Epithelial cell of proximal tubule (primary cell): ENCODE results near the gene ATF6B. TPM values are rescaled to one million over a fixed set of nuclear protein-coding genes. Genes with fewer than 3 reads are reported as not detected.

Experiments
- DNase-seq: peaks from one replicate; pipeline ENCODE4 v3.0.0-alpha.2; 2011; ENCODE audit warnings: low read depth
- H3K4me3 ChIP-seq: 2 replicates; pipeline ENCODE4 v1.5.1; 2011; ENCODE audit warnings: low read depth, mild to moderate bottlenecking, low read length
- total RNA-seq: library from RNA; depleted of rRNA; stranded (reverse); fragments of >200 nt; gene quantifications from 2 replicates; pipeline ENCODE4 v1.2.3, GENCODE V29; 2015
- TF ChIP-seq, protein P1 (sequence below): conservative IDR thresholded peaks from 2 replicates; pipeline ENCODE4 v1.5.1; 2012; ENCODE audit warnings: low read depth, mild to moderate bottlenecking, low read length

ATF6B gene
- total RNA-seq, 1 donor from 2014 or later = 23.2 TPM

DNA sequence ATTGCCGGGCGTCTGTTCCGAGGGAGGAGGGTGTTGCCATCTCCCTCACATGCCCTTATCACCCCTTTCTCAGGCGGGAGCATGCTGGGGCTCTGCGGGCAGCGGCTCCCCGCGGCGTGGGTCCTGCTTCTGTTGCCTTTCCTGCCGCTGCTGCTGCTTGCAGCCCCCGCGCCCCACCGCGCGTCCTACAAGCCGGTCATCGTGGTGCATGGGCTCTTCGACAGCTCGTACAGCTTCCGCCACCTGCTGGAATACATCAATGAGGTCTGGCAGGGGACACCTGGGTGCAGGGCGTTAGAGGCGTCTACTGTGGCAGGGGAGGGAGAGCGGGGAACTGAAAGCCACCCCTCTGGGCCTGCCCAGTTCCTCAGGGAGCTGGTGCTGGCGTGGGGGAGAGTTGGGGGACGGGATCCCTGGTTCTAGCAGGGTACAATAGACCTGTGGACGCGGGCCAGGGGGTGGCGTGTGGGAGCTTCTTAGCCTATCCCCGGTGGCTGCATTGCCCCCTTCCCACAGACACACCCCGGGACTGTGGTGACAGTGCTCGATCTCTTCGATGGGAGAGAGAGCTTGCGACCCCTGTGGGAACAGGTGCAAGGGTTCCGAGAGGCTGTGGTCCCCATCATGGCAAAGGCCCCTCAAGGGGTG is 26.6 kb upstream of the ATF6B start:
- DNase-seq = no peak
- TF ChIP-seq, protein P1, sequence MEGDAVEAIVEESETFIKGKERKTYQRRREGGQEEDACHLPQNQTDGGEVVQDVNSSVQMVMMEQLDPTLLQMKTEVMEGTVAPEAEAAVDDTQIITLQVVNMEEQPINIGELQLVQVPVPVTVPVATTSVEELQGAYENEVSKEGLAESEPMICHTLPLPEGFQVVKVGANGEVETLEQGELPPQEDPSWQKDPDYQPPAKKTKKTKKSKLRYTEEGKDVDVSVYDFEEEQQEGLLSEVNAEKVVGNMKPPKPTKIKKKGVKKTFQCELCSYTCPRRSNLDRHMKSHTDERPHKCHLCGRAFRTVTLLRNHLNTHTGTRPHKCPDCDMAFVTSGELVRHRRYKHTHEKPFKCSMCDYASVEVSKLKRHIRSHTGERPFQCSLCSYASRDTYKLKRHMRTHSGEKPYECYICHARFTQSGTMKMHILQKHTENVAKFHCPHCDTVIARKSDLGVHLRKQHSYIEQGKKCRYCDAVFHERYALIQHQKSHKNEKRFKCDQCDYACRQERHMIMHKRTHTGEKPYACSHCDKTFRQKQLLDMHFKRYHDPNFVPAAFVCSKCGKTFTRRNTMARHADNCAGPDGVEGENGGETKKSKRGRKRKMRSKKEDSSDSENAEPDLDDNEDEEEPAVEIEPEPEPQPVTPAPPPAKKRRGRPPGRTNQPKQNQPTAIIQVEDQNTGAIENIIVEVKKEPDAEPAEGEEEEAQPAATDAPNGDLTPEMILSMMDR = peak; percentile 75
- H3K4me3 ChIP-seq = peak overlapping the region; percentile 99

DNA sequence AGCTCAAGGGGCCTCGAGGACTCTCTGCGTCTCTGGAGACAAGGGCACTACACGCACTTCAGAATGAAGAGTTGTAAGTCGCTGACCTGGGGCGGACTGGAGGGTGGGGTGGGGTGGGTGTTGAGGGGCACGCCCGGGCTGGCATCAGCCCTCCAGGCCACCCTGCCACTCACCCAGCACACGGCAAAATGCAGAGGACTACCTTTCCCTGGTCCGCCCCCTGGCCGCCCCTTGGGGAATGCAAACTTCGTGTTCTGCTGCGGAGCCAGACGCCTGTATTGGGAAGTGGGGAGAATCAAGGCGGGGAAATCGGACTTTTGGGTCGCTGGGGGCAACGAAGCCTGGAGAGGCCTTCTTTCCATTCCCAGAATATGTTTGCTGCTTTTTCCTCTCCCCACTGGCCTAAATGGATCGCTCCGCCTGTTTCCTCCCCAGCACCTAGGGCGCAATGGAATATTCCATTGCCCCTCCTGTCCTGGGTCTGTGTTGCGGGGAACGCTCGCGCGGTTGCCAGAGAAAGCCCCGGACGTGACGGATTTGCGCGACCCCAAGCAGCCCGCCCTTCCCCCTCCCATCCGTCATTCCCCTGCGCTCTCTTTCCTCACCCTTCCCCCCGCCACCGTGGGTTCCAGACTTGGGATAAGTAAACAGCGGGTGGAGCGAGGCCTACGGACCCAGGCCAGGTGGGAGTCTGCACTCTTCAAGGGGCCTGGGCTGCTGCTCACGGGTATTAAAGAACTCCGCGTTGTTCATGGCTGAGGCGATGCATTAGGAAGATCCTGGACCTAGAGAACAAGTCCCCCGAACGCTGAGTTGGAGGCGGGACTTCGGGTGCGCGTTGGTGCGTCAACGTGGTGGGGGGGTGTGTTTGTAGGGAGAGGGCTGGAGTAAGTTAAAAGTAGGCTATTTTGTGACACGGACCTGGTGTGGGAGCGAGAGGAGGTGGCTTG is 25.8 kb upstream of the ATF6B start, which contains the start of gene PPT2:
TSS of gene PPT2 (plus strand) at position 578 of the 950 bp plus-strand sequence. CDS start 454 bp downstream, outside the sequence.
- DNase-seq = no peak
- TF ChIP-seq, protein P1 = peak; percentile 36
- H3K4me3 ChIP-seq = peak within 1 kb of the TSS; percentile 99

DNA sequence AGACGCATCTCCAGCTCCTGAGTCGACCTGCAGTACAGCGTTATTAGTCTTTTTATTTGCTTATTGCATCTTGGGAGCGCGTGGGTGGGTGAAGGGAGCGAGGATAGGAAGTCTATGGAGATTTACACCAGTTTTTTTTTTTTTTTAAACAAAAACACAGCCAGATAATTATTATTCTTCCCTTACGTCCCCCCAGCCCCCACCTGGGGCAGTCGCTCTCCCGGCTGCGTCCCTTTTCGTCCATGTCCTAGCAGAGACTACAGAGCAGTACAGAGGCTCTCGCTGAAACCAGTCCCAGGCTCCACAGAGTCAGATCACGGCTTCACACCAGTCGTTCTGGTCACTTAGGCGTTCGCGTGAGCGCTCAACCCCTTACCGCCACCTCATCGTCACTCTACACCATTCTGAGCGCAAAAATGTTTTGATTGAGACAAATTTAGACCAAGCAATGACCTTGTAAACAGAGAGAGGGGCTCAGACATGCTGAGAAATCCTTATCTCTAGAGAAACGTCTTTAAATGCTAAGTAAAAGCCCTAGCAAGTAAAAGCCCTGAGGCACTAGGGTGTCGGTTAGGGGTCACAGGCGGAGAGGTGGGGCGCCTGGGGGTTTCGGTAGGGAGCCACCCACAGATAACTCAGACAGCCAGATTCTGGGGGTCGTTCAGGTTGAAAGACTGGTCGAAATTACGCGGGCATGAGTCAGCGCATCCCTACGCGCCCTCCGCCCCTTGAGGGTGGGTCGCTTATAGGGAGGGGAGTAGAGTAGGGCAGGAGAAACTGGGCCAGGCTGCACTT is 24.9 kb upstream of the ATF6B start:
- TF ChIP-seq, protein P1 = no peak
- DNase-seq = no peak
- peak overlapping the region; percentile 99 for H3K4me3 ChIP-seq

DNA sequence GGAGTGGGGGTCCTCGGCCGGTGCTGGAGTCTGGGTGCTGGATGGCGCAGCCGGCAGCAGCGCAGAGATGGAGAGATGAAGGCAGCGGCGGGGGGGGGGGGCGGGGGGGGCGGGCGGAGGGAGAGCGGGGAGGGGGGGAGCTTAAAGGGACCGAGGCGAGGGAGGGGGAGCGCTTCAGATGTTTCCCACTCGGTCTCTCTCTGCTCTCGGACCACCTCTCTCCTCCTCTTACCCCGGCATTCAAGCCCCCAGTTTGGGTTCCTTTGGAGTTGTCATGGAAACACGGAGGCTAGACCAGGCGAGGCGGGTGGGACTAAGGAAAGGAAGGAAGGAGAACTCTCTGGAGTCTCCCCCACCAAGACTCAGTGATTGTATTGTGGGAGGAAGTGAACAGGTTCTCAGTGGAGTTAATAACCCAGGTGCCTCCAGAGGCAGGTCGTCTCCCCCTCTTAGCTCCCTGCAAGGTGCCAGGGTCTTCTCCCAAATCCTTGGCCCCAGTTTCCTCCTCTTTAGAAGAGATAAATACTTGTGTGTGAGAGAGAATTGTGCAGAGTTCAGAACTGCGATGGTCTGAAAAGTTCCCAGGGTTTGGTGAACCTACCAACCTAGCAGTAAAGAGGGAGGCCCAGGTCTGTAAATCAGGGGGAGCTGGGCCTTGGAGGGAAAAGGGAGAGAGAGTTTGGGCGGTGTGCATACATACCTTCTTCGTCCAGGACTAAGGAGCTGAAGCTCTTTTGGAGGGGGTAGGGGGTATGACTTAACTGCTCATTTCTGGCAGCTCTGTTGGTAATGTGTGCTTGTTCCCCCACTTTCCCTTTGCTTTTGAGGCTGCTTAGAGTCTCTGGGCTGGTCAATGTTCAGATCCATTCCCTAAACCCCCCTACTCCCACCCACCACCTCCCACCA is 24.1 kb upstream of the ATF6B start, which contains the start of gene PRRT1:
TSS of gene PRRT1 (minus strand) at position 77 of the 906 bp plus-strand sequence. CDS start 112 bp downstream, outside the sequence.
- H3K4me3 ChIP-seq = peak within 1 kb of the TSS; percentile 99
- TF ChIP-seq, protein P1 = no peak
- no peak for DNase-seq

DNA sequence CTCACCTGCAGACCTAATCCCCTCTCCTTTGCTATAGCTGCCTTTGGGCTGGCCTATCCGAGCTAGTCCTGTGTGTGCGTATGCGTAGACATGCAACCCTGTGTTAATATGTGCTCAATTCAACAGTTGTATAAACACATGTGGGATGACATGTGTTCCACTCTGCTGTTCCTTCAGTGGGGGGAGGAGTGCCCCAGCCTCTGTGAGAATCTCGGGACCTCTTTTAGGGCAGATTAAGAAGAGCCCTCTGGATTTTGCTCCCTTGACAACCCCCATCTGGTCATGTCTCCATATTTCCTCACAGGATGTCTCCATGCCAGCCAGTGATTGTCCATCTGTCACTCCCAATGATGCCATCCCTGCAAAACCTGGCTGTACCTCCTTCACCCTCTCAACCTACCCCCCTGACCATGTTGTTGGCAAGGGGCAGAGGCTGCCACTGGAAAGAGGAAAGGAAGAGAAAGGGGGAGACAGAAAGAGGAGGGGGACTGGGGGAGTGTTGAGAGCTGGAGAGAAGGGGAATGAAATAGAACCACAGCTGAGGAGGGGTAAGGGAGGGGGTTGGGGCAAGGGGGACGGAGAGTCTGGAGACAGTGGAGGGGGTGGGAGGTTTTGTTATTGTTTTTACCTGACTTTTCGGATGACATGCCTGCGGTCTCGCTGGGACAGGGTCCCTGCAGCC is 23.3 kb upstream of the ATF6B start:
- no peak for DNase-seq
- TF ChIP-seq, protein P1 = no peak
- no peak overlapping the region for H3K4me3 ChIP-seq
